H1 (cell line): ENCODE measurements around the gene CTIF. TPM values are rescaled to one million over a fixed set of nuclear protein-coding genes. Genes with fewer than 3 reads are reported as not detected.
A peak's percentile ranks its signal among the peaks of the same experiment; 100 is the strongest.

Experiments
- CTCF ChIA-PET: fragments of 300-600 bp; sonication (Branson Sonifier 250); formaldehyde crosslinking; loops from one replicate; lab custom pipeline; 2021; ENCODE audit not compliant: partially characterized antibody; lab: Charles Lee
- POLR2A ChIA-PET: fragments of 300-600 bp; sonication (Branson Sonifier 250); formaldehyde crosslinking; loops from one replicate; lab custom pipeline; 2021; ENCODE audit warnings: inconsistent platforms; ENCODE audit not compliant: partially characterized antibody; lab: Charles Lee
- DNase-seq, 2 experiments: peaks; one replicate each; pipeline versions ENCODE4 v3.0.0 to v3.0.0-alpha.2; 2010 to 2022; ENCODE audit warnings: low spot score in 2 of 2, low read depth in 1 of 2, mixed read lengths in 1 of 2
- FAIRE-seq: peaks from 2 replicates; lab custom pipeline; 2011; peaks lifted over from hg19 to GRCh38; lab: Jason Lieb, UNC
- H2AFZ ChIP-seq: 2 replicates; pipeline ENCODE4 v1.8.1; 2012; ENCODE audit warnings: low read length, inconsistent platforms
- H2AK5ac ChIP-seq: 2 replicates; pipeline ENCODE4 v1.6.1; 2013; ENCODE audit warnings: low read depth, low read length
- H2BK120ac ChIP-seq: replicated peaks from 2 replicates; pipeline ENCODE3; 2013; ENCODE audit warnings: low read depth, low read length, inconsistent platforms
- H2BK12ac ChIP-seq: 2 replicates; pipeline ENCODE4 v1.6.1; 2013; ENCODE audit warnings: low read depth, low read length
- H2BK15ac ChIP-seq: 2 replicates; pipeline ENCODE4 v1.6.1; 2013; ENCODE audit warnings: low read length
- H2BK20ac ChIP-seq: 2 replicates; pipeline ENCODE4 v1.6.1; 2013; ENCODE audit warnings: low read length
- H2BK5ac ChIP-seq: 2 replicates; pipeline ENCODE4 v1.6.1; 2013; ENCODE audit warnings: low read depth, low read length
- H3K14ac ChIP-seq: 2 replicates; pipeline ENCODE4 v1.6.1; 2013; ENCODE audit warnings: inconsistent platforms; ENCODE audit not compliant: insufficient read length
- H3K18ac ChIP-seq: 2 replicates; pipeline ENCODE4 v1.6.1; 2013; ENCODE audit warnings: low read length; ENCODE audit errors: extremely low read depth
- H3K23ac ChIP-seq: 2 replicates; pipeline ENCODE4 v1.6.1; 2013; ENCODE audit warnings: inconsistent platforms; ENCODE audit not compliant: insufficient read length
- H3K23me2 ChIP-seq: 2 replicates; pipeline ENCODE4 v1.6.1; 2013; ENCODE audit warnings: low read depth, low read length
- H3K27ac ChIP-seq: 2 replicates; pipeline ENCODE4 v1.6.1; 2011; ENCODE audit warnings: low read depth, low read length, inconsistent platforms
- H3K27me3 ChIP-seq, 4 experiments: replicated peaks in 1 of 4; 1 replicate in 1 of 4; 2 replicates in 3 of 4; pipeline versions ENCODE4 v1.6.1 to v1.8.1; 2011 to 2013; ENCODE audit warnings: low read length in 3 of 4, mild to moderate bottlenecking in 3 of 4, inconsistent platforms in 2 of 4, mixed read lengths in 2 of 4, moderate library complexity in 1 of 4; ENCODE audit not compliant: control insufficient read depth in 3 of 4, insufficient read depth in 3 of 4; ENCODE audit errors: extremely low read depth in 1 of 4
- H3K36me3 ChIP-seq, 4 experiments: 2 replicates each; pipeline versions ENCODE4 v1.6.1 to v1.8.1; 2011 to 2013; ENCODE audit warnings: mild to moderate bottlenecking in 4 of 4, low read length in 3 of 4, moderate library complexity in 2 of 4, control low read depth in 1 of 4, inconsistent platforms in 1 of 4; ENCODE audit not compliant: insufficient read depth in 4 of 4, control insufficient read depth in 2 of 4
- H3K4ac ChIP-seq: replicated peaks from 2 replicates; pipeline ENCODE3; 2013; ENCODE audit warnings: low read length, low read depth, mixed read lengths, inconsistent platforms; ENCODE audit not compliant: insufficient read length
- H3K4me1 ChIP-seq, 4 experiments: replicated peaks in 1 of 4; 1 replicate in 1 of 4; 2 replicates in 3 of 4; pipeline versions ENCODE4 v1.6.1 to v1.8.1; 2011 to 2013; ENCODE audit warnings: low read length in 3 of 4, inconsistent platforms in 2 of 4, mixed read lengths in 1 of 4; ENCODE audit not compliant: insufficient read depth in 4 of 4, control insufficient read depth in 3 of 4
- H3K4me2 ChIP-seq, 2 experiments: 2 replicates each; pipeline versions ENCODE4 v1.6.1 to v1.8.1; 2011 to 2013; ENCODE audit warnings: low read depth in 2 of 2, low read length in 2 of 2, control low read depth in 1 of 2, inconsistent platforms in 1 of 2, mild to moderate bottlenecking in 1 of 2; ENCODE audit not compliant: insufficient read depth in 1 of 2
- H3K4me3 ChIP-seq, 4 experiments: fragments of 200-600, 300-600 bp in 1 of 4; sonication (generic), shearing (Covaris generic), sonication (Bioruptor Twin) in 1 of 4; 2 replicates each; pipeline versions ENCODE4 v1.5.1 to v1.8.1; 2011 to 2016; ENCODE audit warnings: low read length in 4 of 4, low read depth in 3 of 4, control low read depth in 2 of 4, inconsistent platforms in 2 of 4, mild to moderate bottlenecking in 2 of 4, mixed read lengths in 1 of 4, moderate library complexity in 1 of 4; ENCODE audit not compliant: insufficient read depth in 2 of 4; ENCODE audit errors: extremely low read depth in 1 of 4
- H3K56ac ChIP-seq: replicated peaks from 2 replicates; pipeline ENCODE3; 2013; ENCODE audit warnings: low read depth, mild to moderate bottlenecking, mixed read lengths, low read length, inconsistent platforms; ENCODE audit not compliant: insufficient read length
- H3K79me1 ChIP-seq: 2 replicates; pipeline ENCODE4 v1.6.1; 2013; ENCODE audit warnings: low read depth, low read length, control low read depth
- H3K79me2 ChIP-seq, 2 experiments: 2 replicates each; pipeline versions ENCODE4 v1.6.1 to v1.8.1; 2012 to 2013; ENCODE audit warnings: low read length in 2 of 2, mild to moderate bottlenecking in 2 of 2, inconsistent platforms in 1 of 2; ENCODE audit not compliant: insufficient read depth in 2 of 2, control insufficient read depth in 1 of 2
- H3K9ac ChIP-seq, 4 experiments: replicated peaks in 1 of 4; 1 replicate in 1 of 4; 2 replicates in 3 of 4; pipeline versions ENCODE4 v1.6.1 to v1.8.1; 2011 to 2013; ENCODE audit warnings: low read depth in 3 of 4, low read length in 3 of 4, control low read depth in 2 of 4, mild to moderate bottlenecking in 2 of 4, moderate library complexity in 2 of 4, inconsistent platforms in 1 of 4; ENCODE audit errors: extremely low read depth in 1 of 4
- H3K9me3 ChIP-seq, 2 experiments: 2 replicates each; pipeline versions ENCODE4 v1.6.1 to v1.8.1; 2012 to 2013; ENCODE audit warnings: mild to moderate bottlenecking in 2 of 2, moderate library complexity in 2 of 2, control low read depth in 1 of 2, inconsistent platforms in 1 of 2, low read depth in 1 of 2, low read length in 1 of 2, mixed read lengths in 1 of 2; ENCODE audit not compliant: insufficient read depth in 2 of 2
- H4K20me1 ChIP-seq, 2 experiments: replicated peaks in 1 of 2; 2 replicates each; pipeline versions ENCODE3 to v1.8.1; 2011 to 2013; ENCODE audit warnings: inconsistent platforms in 2 of 2, low read length in 2 of 2, mild to moderate bottlenecking in 1 of 2; ENCODE audit not compliant: insufficient read depth in 2 of 2, control insufficient read depth in 1 of 2
- H4K5ac ChIP-seq: 2 replicates; pipeline ENCODE4 v1.6.1; 2013; ENCODE audit warnings: low read length, low read depth, mixed read lengths, inconsistent platforms; ENCODE audit not compliant: insufficient read length
- H4K8ac ChIP-seq: 2 replicates; pipeline ENCODE4 v1.8.0; 2013; ENCODE audit warnings: mild to moderate bottlenecking, moderate library complexity, low read length, inconsistent platforms; ENCODE audit not compliant: insufficient read depth; ENCODE audit errors: extremely low read depth
- H4K91ac ChIP-seq: replicated peaks from 2 replicates; pipeline ENCODE3; 2013; ENCODE audit warnings: low read length, mixed read lengths, inconsistent platforms; ENCODE audit not compliant: insufficient read length
- BACH1 ChIP-seq: IDR thresholded peaks from 2 replicates; pipeline ENCODE4 v1.6.1; 2012; ENCODE audit warnings: low read length, improper control_type of control experiment
- CHD1 ChIP-seq: IDR thresholded peaks from 2 replicates; pipeline ENCODE4 v1.6.1; 2012; ENCODE audit warnings: low read depth, low read length, improper control_type of control experiment
- CREB1 ChIP-seq: IDR thresholded peaks from 2 replicates; pipeline ENCODE4 v1.6.1; 2012; ENCODE audit warnings: inconsistent platforms
- MAFK ChIP-seq: IDR thresholded peaks from 2 replicates; pipeline ENCODE4 v1.6.1; 2012; ENCODE audit warnings: low read depth, mild to moderate bottlenecking, improper control_type of control experiment, low read length
- RAD21 ChIP-seq, 2 experiments: IDR thresholded peaks in 1 of 2; conservative IDR thresholded peaks in 1 of 2; 2 replicates each; pipeline ENCODE4 v1.6.1; 2011; ENCODE audit warnings: low read depth in 2 of 2, low read length in 2 of 2, improper control_type of control experiment in 1 of 2, inconsistent platforms in 1 of 2, mild to moderate bottlenecking in 1 of 2, moderate library complexity in 1 of 2
- WGBS, 2 experiments: shearing (Covaris generic) in 1 of 2; methylation state at CpG; one replicate each; pipeline versions ENCODE4 v1.1.6 to v1.1.7; 2013 to 2015; ENCODE audit warnings: low lambda C conversion rate in 2 of 2, mixed read lengths in 2 of 2, inconsistent platforms in 1 of 2, low coverage in 1 of 2, missing lambda C conversion rate in 1 of 2; ENCODE audit not compliant: insufficient replicate concordance in 2 of 2, insufficient coverage in 1 of 2, insufficient read length in 1 of 2; ENCODE audit errors: extremely low coverage in 1 of 2, missing lambda C conversion rate in 1 of 2; 5-methylcytosine and 5-hydroxymethylcytosine counted together
- polyA plus RNA-seq, 7 experiments: library from polyadenylated mRNA; depleted of rRNA in 3 of 7; stranded (reverse) in 5 of 7; unstranded in 2 of 7; fragments of >200 nt in 5 of 7; fragments of 200-250 nt in 2 of 7; gene quantifications; 1 replicate in 5 of 7; 2 replicates in 1 of 7; 4 replicates in 1 of 7; pipeline versions ENCODE4 v1.2.1 to v1.2.3, GENCODE V29; 2011 to 2013; ENCODE audit warnings: missing spikeins in 2 of 7, mixed read lengths in 2 of 7
- total RNA-seq: library from RNA; stranded (reverse); fragmentation: NEBNext Ultra II Directional; extraction: Animal tissue kit (Norgen Biotek cat#: 25700); gene quantifications from 2 replicates; pipeline ENCODE4 v1.2.1, GENCODE V29; 2021

Gene CTIF
- total and polyA plus RNA-seq, 2 of the 8 experiments (the other 6 are each of a cell fraction or from before 2014, with no cell fraction given) = 9.0 to 17.8 TPM

- Histone ChIP-seq H2BK20ac (no peak overlapping the region), H2AK5ac (no peak overlapping the region)
- TF ChIP-seq MAFK (no peak), CHD1 (no peak), CREB1 (no peak), RAD21 (IDR thresholded peaks at IDR 0.05 in 1 of 2, conservative IDR thresholded peaks at IDR 0.05 in 1 of 2; ENCODE audit: low read depth in 2 of 2, low read length in 2 of 2) (no peak), BACH1 (no peak)
These were observed 42.0 kb downstream of the CTIF start for GRCh38 chr18:48580782-48581181.

More at GRCh38 chr18:48580782-48581181, 42.0 kb downstream of the CTIF start:
- H3K79me1 ChIP-seq = peaks cover 8% of the 10 kb centered on the region
- H3K23me2 ChIP-seq = no peaks in the 10 kb centered on the region
- POLR2A ChIA-PET = no interaction called here
- no peak overlapping the region for H4K5ac ChIP-seq
- H2BK120ac ChIP-seq = no peak overlapping the region
- WGBS, 2 experiments = 84% methylated on average over 9 of the region's 10 CpGs; no CpG with 5 or more reads in 1 of the 2 experiments
- H3K18ac ChIP-seq = no peak overlapping the region
- CTCF ChIA-PET = interaction anchor here (0.8 to 1.3 kb wide), 2 partner anchors 23 to 59 kb away, joined by 4 read pairs; no protein-coding TSS in a partner anchor
- H3K9ac ChIP-seq = no peak overlapping the region
- no peak overlapping the region for H3K4me3 ChIP-seq
- H3K27me3 ChIP-seq = no peaks in the 10 kb centered on the region
- H2BK12ac ChIP-seq = no peak overlapping the region
- H4K20me1 ChIP-seq = peaks cover 3 to 4% of the 10 kb centered on the region in 2 experiments
- no peak overlapping the region for H4K91ac ChIP-seq
- H3K79me2 ChIP-seq = peaks cover 0 to 16% of the 10 kb centered on the region in 2 experiments; a peak in 1 of 4 replicates
- H3K23ac ChIP-seq = no peak overlapping the region
- H3K4me2 ChIP-seq = no peak overlapping the region
- H2BK5ac ChIP-seq = no peak overlapping the region
- FAIRE-seq = no peak
- H3K9me3 ChIP-seq = 0 out of 4 replicates have a peak, but pooled peaks cover 0 to 5% of the 10 kb centered on the region in 2 experiments
- H3K36me3 ChIP-seq = no peaks in the 10 kb centered on the region; a peak in 1 of 8 replicates
- peak in 1 of 2 experiments; percentile 13 for DNase-seq
- no peak overlapping the region for H2BK15ac ChIP-seq
- no peak overlapping the region for H3K14ac ChIP-seq
- no peak overlapping the region for H3K4ac ChIP-seq
- no peak overlapping the region for H3K56ac ChIP-seq
- H4K8ac ChIP-seq = no peak overlapping the region
- no peak overlapping the region for H2AFZ ChIP-seq
- H3K4me1 ChIP-seq = peaks cover 3 to 8% (median 4%) of the 10 kb centered on the region in 4 experiments; a peak in 5 of 7 replicates
- H3K27ac ChIP-seq = no peak overlapping the region
